Liver (tissue), 9 donors: Measurements from ENCODE around the gene DNAH17. TPM values are rescaled to one million over a fixed set of nuclear protein-coding genes. Genes with fewer than 3 reads are reported as not detected.

Experiments
- DNase-seq: peaks from one replicate; pipeline ENCODE4 v3.0.0-alpha.2; 2017; ENCODE audit warnings: low spot score
- H3K27ac ChIP-seq, 2 donors: one replicate each; pipeline ENCODE4 v1.7.0; 2013; ENCODE audit warnings: inconsistent platforms in 2 of 2, low read length in 2 of 2, control low read depth in 1 of 2, low read depth in 1 of 2, mild to moderate bottlenecking in 1 of 2
- H3K27me3 ChIP-seq, 4 donors: one replicate each; pipeline versions ENCODE4 v1.6.1 to v1.7.0; 2013; ENCODE audit warnings: low read length in 3 of 4, inconsistent platforms in 1 of 4, mild to moderate bottlenecking in 1 of 4, moderate library complexity in 1 of 4; ENCODE audit not compliant: control insufficient read depth in 4 of 4, insufficient read depth in 4 of 4
- H3K36me3 ChIP-seq, 4 donors: one replicate each; pipeline versions ENCODE4 v1.6.1 to v1.7.0; 2013; ENCODE audit warnings: low read length in 3 of 4, mild to moderate bottlenecking in 3 of 4, low read depth in 1 of 4, moderate library complexity in 1 of 4; ENCODE audit not compliant: control insufficient read depth in 4 of 4, insufficient read depth in 3 of 4
- H3K4me1 ChIP-seq, 4 donors: one replicate each; pipeline versions ENCODE4 v1.6.1 to v1.7.0; 2013; ENCODE audit warnings: low read length in 3 of 4, mild to moderate bottlenecking in 3 of 4, moderate library complexity in 1 of 4; ENCODE audit not compliant: control insufficient read depth in 4 of 4, insufficient read depth in 4 of 4
- H3K4me3 ChIP-seq, 3 donors: one replicate each; pipeline versions ENCODE4 v1.6.1 to v1.7.0; 2013; ENCODE audit warnings: low read length in 3 of 3, control low read depth in 1 of 3, low read depth in 1 of 3, mild to moderate bottlenecking in 1 of 3
- H3K9ac ChIP-seq, 2 donors: one replicate each; pipeline ENCODE4 v1.7.0; 2013; ENCODE audit warnings: low read length in 2 of 2, mild to moderate bottlenecking in 2 of 2, moderate library complexity in 2 of 2, control low read depth in 1 of 2, low read depth in 1 of 2
- H3K9me3 ChIP-seq, 4 donors: one replicate each; pipeline versions ENCODE4 v1.6.1 to v1.7.0; 2013; ENCODE audit warnings: low read length in 3 of 4; ENCODE audit not compliant: control insufficient read depth in 4 of 4
- EGR1 ChIP-seq, 2 donors: IDR thresholded peaks; 2 replicates each; pipeline ENCODE4 v1.6.1; 2016 to 2018; ENCODE audit warnings: antibody characterized with exemption in 2 of 2, low read depth in 2 of 2
- FOXA1 ChIP-seq: IDR thresholded peaks from 2 replicates; pipeline ENCODE4 v1.6.1; 2016; ENCODE audit warnings: antibody characterized with exemption
- FOXA2 ChIP-seq: IDR thresholded peaks from 2 replicates; pipeline ENCODE4 v1.6.1; 2016; ENCODE audit warnings: antibody characterized with exemption
- GABPA ChIP-seq, 2 donors: IDR thresholded peaks in 1 of 2; conservative IDR thresholded peaks in 1 of 2; 2 replicates each; pipeline ENCODE4 v1.6.1; 2016; ENCODE audit warnings: antibody characterized with exemption in 2 of 2, mild to moderate bottlenecking in 1 of 2, moderate library complexity in 1 of 2
- HNF4A ChIP-seq, 2 donors: conservative IDR thresholded peaks; 2 replicates each; pipeline ENCODE4 v1.6.1; 2016; ENCODE audit warnings: antibody characterized with exemption in 2 of 2, mild to moderate bottlenecking in 2 of 2
- HNF4G ChIP-seq: IDR thresholded peaks from 2 replicates; pipeline ENCODE4 v1.6.1; 2016; ENCODE audit warnings: antibody characterized with exemption
- JUND ChIP-seq, 2 donors: IDR thresholded peaks; 2 replicates each; pipeline ENCODE4 v1.6.1; 2016; ENCODE audit warnings: antibody characterized with exemption in 2 of 2
- RXRA ChIP-seq, 2 donors: IDR thresholded peaks; 2 replicates each; pipeline ENCODE4 v1.6.1; 2017 to 2018; ENCODE audit warnings: antibody characterized with exemption in 2 of 2, mild to moderate bottlenecking in 1 of 2
- TAF1 ChIP-seq: conservative IDR thresholded peaks from 2 replicates; pipeline ENCODE4 v1.6.1; 2016; ENCODE audit warnings: antibody characterized with exemption, mild to moderate bottlenecking
- YY1 ChIP-seq: IDR thresholded peaks from 2 replicates; pipeline ENCODE4 v1.6.1; 2016; ENCODE audit warnings: antibody characterized with exemption, mild to moderate bottlenecking
- WGBS: extraction: QIAGEN DNeasy Blood & Tissue Kit; methylation state at CpG from one replicate; pipeline ENCODE4 v1.1.7; 2013; 5-methylcytosine and 5-hydroxymethylcytosine counted together
- polyA plus RNA-seq, 2 donors: library from polyadenylated mRNA; stranded (reverse) in 1 of 2; unstranded in 1 of 2; fragments of 200-250 nt in 1 of 2; fragments of >200 nt in 1 of 2; fragmentation: Nextera tagmentation in 1 of 2; extraction: Ambion mirVana in 1 of 2; gene quantifications; one replicate each; pipeline versions ENCODE4 v1.2.1 to v1.2.3, GENCODE V29; 2013 to 2015
- total RNA-seq, 2 donors: library from RNA; depleted of rRNA; stranded (reverse); fragments of >200 nt; gene quantifications; one replicate each; pipeline ENCODE4 v1.2.3, GENCODE V29; 2014
- TF ChIP-seq, protein P1 (sequence below): IDR thresholded peaks from 2 replicates; pipeline ENCODE4 v1.6.1; 2016; ENCODE audit warnings: antibody characterized with exemption
- TF ChIP-seq, protein P2 (sequence below): fragments of 150-350 bp; IDR thresholded peaks from 2 replicates; pipeline ENCODE4 v1.5.1; 2017; ENCODE audit warnings: improper control_type of control experiment, low read depth, low read length; ENCODE audit not compliant: missing input control
- TF ChIP-seq, protein P3 (sequence below): IDR thresholded peaks from 2 replicates; pipeline ENCODE4 v1.6.1; 2016; ENCODE audit warnings: antibody characterized with exemption
- TF ChIP-seq, protein P4 (sequence below): IDR thresholded peaks from 2 replicates; pipeline ENCODE4 v1.6.1; 2016; ENCODE audit warnings: antibody characterized with exemption, mild to moderate bottlenecking
- TF ChIP-seq, protein P5 (sequence below): IDR thresholded peaks from 2 replicates; pipeline ENCODE4 v1.6.1; 2016; ENCODE audit warnings: antibody characterized with exemption
- donor health status: healthy.
- donor health status: healthy.
- donor health status: healthy.
- donor health status: healthy.
- donor health status: healthy.

DNAH17 gene
- total and polyA plus RNA-seq, 4 donors = 0.09 to 0.79 TPM; not detected in 2

DNA sequence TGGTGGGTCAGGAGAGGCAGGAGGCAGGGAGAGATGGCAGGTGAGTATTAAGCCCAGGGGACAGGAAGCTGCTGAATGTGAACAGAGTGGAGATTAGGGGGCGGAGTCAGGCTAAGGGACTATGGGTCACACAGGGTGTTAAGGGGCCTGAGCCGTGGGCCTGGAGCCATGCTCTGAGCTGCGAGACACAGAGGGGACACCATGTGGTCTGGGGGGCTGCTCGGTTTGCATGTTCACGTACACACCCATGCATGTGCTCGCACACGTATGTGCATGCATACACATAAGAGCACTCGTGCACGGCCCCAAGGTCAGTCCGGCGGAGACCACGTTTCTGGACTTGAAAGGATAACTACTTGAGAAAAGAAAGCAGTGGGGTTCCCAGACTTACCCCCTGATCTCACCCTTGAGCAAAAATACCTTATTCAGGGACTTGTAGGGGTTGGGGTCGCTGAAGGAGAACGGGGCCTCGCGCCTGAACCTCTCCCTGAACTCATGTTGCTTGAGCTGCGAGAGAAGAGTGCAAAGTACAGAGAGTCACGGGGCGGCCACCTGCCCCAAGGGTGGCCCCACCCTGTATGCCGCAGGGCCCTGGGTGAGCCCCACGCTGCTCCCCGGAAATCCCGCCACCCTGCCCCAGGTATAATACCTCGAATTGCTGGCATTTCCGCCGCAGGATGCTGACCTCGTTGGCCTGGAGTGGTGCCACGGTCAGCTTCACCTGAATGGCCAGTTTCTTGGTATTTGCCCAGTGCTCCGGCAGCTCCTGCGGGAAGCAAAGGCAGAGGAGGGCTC lies 50.8 kb downstream of the DNAH17 start:
- DNase-seq = no peak

DNA sequence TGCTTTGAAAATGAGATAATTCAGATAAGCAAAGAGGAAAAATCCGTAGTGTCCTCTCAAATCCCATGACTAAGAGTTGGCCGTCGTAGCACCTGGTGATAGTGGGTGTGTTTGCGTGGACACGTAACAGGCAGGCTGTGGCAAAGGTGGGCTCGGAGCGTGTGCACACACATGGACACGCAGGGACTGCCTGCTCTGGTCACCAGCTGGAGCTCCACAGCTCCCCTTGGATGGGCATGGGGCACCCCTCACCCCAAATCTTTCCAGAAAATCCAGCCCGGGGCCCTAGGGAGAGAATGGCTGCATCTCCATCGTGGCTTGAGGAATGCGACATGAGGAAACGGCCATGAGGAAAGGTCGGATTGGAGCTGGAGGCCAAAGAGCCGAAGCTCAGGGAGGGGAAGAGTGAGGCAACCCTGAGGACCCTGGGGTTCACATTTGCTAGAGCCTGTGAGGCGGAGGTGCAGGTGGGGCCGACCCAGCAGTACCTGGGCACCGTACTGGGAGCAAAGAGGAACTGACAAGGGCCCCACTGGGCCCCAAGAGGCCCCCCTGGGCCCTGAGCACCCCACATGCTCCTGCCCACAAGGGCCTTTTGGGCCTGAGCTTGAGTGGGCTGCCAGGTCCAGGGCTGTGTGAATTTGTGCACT lies 51.6 kb downstream of the DNAH17 start:
- no peaks in the 10 kb centered on the region for H3K36me3 ChIP-seq
- H3K27me3 ChIP-seq = no peaks in the 10 kb centered on the region
- H3K9ac ChIP-seq = no peak overlapping the region
- H3K4me1 ChIP-seq = no peaks in the 10 kb centered on the region
- H3K4me3 ChIP-seq = no peak overlapping the region
- WGBS = 87% methylated on average over 17 of the region's 17 CpGs
- DNase-seq = no peak
- no peak overlapping the region for H3K27ac ChIP-seq
- no peaks in the 10 kb centered on the region for H3K9me3 ChIP-seq
- TF ChIP-seq, protein P1, sequence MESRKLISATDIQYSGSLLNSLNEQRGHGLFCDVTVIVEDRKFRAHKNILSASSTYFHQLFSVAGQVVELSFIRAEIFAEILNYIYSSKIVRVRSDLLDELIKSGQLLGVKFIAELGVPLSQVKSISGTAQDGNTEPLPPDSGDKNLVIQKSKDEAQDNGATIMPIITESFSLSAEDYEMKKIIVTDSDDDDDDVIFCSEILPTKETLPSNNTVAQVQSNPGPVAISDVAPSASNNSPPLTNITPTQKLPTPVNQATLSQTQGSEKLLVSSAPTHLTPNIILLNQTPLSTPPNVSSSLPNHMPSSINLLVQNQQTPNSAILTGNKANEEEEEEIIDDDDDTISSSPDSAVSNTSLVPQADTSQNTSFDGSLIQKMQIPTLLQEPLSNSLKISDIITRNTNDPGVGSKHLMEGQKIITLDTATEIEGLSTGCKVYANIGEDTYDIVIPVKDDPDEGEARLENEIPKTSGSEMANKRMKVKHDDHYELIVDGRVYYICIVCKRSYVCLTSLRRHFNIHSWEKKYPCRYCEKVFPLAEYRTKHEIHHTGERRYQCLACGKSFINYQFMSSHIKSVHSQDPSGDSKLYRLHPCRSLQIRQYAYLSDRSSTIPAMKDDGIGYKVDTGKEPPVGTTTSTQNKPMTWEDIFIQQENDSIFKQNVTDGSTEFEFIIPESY = no peak
- TF ChIP-seq, protein P2, sequence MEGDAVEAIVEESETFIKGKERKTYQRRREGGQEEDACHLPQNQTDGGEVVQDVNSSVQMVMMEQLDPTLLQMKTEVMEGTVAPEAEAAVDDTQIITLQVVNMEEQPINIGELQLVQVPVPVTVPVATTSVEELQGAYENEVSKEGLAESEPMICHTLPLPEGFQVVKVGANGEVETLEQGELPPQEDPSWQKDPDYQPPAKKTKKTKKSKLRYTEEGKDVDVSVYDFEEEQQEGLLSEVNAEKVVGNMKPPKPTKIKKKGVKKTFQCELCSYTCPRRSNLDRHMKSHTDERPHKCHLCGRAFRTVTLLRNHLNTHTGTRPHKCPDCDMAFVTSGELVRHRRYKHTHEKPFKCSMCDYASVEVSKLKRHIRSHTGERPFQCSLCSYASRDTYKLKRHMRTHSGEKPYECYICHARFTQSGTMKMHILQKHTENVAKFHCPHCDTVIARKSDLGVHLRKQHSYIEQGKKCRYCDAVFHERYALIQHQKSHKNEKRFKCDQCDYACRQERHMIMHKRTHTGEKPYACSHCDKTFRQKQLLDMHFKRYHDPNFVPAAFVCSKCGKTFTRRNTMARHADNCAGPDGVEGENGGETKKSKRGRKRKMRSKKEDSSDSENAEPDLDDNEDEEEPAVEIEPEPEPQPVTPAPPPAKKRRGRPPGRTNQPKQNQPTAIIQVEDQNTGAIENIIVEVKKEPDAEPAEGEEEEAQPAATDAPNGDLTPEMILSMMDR = no peak
- no peak for TF ChIP-seq JUND (IDR thresholded peaks at IDR 0.05)
- TF ChIP-seq EGR1 (IDR thresholded peaks at IDR 0.05; ENCODE audit: low read depth in 2 of 2) = no peak
- no peak for TF ChIP-seq YY1
- TF ChIP-seq, protein P3, sequence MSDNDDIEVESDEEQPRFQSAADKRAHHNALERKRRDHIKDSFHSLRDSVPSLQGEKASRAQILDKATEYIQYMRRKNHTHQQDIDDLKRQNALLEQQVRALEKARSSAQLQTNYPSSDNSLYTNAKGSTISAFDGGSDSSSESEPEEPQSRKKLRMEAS = no peak
- no peak for TF ChIP-seq FOXA1
- TF ChIP-seq HNF4G = no peak
- no peak for TF ChIP-seq TAF1
- TF ChIP-seq GABPA (IDR thresholded peaks at IDR 0.05 in 1 of 2, conservative IDR thresholded peaks at IDR 0.05 in 1 of 2) = no peak
- no peak for TF ChIP-seq RXRA (IDR thresholded peaks at IDR 0.05)

More for the DNA sequence above, 50.8 kb downstream of the DNAH17 start:
- no peak overlapping the region for H3K27ac ChIP-seq
- 85% methylated on average over 30 of the region's 30 CpGs for WGBS
- H3K4me1 ChIP-seq = no peaks in the 10 kb centered on the region
- TF ChIP-seq, protein P4, sequence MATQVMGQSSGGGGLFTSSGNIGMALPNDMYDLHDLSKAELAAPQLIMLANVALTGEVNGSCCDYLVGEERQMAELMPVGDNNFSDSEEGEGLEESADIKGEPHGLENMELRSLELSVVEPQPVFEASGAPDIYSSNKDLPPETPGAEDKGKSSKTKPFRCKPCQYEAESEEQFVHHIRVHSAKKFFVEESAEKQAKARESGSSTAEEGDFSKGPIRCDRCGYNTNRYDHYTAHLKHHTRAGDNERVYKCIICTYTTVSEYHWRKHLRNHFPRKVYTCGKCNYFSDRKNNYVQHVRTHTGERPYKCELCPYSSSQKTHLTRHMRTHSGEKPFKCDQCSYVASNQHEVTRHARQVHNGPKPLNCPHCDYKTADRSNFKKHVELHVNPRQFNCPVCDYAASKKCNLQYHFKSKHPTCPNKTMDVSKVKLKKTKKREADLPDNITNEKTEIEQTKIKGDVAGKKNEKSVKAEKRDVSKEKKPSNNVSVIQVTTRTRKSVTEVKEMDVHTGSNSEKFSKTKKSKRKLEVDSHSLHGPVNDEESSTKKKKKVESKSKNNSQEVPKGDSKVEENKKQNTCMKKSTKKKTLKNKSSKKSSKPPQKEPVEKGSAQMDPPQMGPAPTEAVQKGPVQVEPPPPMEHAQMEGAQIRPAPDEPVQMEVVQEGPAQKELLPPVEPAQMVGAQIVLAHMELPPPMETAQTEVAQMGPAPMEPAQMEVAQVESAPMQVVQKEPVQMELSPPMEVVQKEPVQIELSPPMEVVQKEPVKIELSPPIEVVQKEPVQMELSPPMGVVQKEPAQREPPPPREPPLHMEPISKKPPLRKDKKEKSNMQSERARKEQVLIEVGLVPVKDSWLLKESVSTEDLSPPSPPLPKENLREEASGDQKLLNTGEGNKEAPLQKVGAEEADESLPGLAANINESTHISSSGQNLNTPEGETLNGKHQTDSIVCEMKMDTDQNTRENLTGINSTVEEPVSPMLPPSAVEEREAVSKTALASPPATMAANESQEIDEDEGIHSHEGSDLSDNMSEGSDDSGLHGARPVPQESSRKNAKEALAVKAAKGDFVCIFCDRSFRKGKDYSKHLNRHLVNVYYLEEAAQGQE = no peak
- TF ChIP-seq GABPA (IDR thresholded peaks at IDR 0.05 in 1 of 2, conservative IDR thresholded peaks at IDR 0.05 in 1 of 2) = no peak
- no peak for TF ChIP-seq HNF4G
- no peak for TF ChIP-seq FOXA2
- TF ChIP-seq YY1 = no peak
- no peak for TF ChIP-seq HNF4A (conservative IDR thresholded peaks at IDR 0.05)
- no peak for TF ChIP-seq TAF1
- TF ChIP-seq, protein P5, sequence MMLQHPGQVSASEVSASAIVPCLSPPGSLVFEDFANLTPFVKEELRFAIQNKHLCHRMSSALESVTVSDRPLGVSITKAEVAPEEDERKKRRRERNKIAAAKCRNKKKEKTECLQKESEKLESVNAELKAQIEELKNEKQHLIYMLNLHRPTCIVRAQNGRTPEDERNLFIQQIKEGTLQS = no peak
- no peak for TF ChIP-seq FOXA1
- TF ChIP-seq, protein P3 = no peak
- no peak for TF ChIP-seq RXRA (IDR thresholded peaks at IDR 0.05)
- TF ChIP-seq, protein P2 = no peak
- no peak for TF ChIP-seq JUND (IDR thresholded peaks at IDR 0.05)
- no peaks in the 10 kb centered on the region for H3K9me3 ChIP-seq
- H3K27me3 ChIP-seq = no peaks in the 10 kb centered on the region
- H3K36me3 ChIP-seq = no peaks in the 10 kb centered on the region
- no peak overlapping the region for H3K9ac ChIP-seq
- no peak overlapping the region for H3K4me3 ChIP-seq
